Stimulated activated CD4-positive, alpha-beta T cell treated with anti-CD3 and anti-CD28 coated beads, Interleukin-1b, Interleukin-23, amount 100 ng/mL, for 48 hours (primary cell): ENCODE data around the gene MAEL.

Experiments
- DNase-seq: peaks from one replicate; pipeline ENCODE4 v3.0.0-alpha.2; 2020

Gene MAEL

DNA sequence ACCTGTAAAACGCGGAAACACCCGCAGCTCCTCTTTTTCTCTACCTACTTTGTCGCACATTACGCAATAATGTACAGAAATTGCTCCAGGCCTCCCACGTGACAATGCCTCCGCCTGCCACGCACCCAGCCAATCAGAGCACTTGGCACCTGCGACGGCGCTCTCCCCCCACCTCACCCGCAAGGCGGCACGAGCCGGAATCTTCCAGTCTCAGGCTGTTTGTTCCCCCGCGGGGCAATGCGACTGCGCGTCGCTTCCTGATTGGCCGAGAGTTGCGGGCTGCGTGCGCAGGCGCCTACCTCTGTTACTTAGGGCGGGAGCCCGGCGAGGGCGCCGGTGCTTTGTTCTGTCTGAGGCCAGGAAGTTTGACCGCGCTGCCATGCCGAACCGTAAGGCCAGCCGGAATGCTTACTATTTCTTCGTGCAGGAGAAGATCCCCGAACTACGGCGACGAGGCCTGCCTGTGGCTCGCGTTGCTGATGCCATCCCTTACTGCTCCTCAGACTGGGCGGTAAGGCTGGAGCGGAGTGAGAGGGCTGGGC, at the start of gene MAEL:
Gene MAEL, plus strand, starts transcription at position 307 of the 542 bp plus-strand sequence. Its CDS starts 73 bp downstream, at position 380.
- no peak for DNase-seq

DNA sequence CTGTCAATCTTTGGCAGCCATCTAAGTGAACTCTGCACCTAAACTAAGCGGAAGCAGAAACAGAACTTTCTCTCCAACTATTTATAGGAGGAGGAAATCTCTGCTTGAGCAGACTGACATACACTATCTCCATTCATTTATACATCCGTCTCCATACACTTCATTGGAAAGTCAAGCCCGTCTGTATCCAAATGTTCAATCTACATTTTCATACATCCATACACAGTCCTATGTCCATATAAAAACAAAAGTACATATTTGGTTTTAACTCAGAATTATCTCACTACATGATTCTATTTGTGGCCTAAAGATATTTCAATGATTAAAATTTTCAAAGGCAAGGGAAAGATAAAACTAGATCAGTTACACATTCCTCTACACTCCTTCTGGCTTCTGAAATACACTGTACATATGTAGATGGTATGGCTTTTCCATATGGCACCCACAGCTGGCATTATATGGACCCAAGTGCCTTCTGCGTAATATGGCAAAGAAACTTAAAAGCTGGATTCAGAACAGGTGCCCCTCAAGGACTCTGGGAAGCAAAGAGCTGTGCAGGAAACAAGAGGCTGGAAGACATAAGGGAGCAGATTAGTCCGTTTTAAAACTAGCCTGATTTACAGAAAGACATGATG, 49.2 kb upstream of the MAEL start:
- no peak for DNase-seq

DNA sequence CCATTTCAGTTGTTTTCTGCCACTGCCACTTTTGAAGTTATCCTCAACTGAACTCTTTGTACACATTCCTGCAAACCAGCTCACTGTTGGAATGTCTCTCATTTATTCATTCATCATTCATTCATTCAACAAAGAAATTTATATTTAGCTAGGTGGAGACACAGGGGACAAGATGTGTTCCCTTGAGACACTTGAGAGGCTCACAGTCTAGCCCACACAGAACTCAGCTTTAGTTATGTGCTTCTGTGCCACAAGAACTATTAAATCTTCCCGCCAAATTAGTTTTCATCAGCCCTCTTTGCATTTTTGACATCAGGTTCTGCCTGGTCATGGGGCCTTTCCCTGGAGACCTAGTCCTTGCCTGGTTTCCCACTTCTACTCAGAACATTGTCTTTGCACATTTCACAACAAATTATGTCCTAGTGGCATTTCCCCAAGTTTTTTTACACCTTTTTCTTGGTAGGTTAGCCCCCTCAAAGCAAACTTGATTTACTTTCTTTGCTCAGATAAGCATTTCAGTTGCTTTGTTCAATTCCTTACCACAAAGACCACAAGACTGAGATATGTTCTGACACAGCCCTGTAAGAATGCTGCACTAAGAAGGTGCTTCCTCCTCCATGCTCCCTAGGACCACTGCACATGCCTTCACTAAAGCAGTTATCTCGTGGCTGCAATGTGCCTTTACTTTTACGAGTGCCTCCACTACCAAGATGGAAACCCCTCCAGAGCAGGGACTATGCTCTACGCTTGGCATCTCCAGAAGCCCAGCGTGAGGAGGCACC, 44.7 kb upstream of the MAEL start:
- DNase-seq = no peak

DNA sequence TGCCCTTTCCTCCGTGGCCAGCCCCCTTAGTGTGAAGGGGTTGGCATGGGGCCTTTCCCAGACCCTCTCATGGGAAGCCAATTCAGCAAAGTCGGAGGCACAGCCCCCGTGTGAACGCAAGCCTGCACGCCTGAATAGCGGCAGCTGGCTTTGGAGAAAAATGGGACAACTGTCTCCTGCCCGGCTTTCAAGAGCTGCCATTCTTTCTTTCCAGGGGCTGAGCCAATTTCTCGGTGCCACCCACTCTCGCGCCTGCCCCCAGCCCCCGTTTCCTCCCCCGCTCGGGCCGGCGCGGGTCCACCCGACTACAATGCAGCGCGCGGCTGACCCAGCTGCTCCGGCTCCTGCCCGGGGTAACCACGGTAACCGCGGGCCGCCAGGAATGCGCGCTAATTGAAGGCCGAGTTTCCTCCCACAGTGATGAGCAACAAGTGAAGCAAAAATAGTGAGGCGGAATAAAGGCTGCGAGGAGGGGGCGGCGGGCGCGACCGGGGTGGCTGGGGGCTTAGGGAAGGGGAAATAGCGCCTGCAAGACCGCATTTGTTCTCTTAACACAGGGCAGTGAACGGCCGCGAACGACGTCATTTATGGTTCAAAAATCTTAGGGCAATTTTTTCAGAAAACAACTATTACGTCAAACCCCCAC, 41.6 kb upstream of the MAEL start:
- DNase-seq = no peak

DNA sequence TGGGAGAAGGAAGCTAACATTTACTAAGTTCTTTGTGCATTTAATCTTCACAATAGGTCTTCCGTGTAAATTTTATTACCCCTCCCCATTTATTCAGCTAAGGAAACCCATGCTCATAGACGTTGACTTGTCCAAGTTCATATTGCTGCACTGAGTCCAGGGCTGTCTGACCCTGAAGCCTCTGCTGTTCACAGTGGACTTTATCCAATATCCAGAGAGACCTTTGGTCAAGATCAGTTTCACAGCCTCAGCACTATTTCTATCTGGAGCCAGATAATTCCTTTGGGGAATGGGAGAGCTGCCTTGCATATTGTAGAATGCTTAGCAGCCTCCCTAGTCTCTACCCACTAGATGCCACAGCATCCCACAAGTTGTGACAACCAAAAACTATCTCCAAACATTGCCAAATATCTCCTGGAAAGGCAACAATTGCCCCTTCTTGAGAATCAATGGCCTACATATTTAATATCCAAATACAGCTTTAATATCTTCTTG, 40.2 kb upstream of the MAEL start:
- no peak for DNase-seq

DNA sequence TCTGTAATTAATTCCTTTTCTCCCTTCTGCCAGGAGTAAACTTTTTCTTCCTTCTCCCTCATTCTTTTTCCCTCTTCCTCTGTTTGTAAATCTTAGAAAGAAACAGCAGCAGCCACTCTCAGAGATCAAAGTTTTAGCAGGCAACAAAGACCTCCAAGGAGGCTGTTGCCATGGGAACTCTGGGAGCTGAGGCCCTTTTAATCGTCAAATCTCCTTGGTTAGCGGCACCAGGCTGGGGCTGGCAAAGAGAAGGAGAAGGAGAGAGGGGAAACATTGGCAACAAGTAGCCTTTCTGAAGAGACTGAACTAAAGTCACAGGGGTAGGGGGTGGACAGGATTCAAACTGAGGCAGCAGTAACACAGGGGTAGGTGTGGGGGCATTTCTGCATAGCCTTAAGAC, 38.9 kb upstream of the MAEL start:
- no peak for DNase-seq

- DNase-seq = no peak
Observed at GRCh38 chr1:166951050-166951449, 38.0 kb upstream of the MAEL start.

- no peak for DNase-seq
Observed at GRCh38 chr1:166952002-166952746, 36.9 kb upstream of the MAEL start.

DNA sequence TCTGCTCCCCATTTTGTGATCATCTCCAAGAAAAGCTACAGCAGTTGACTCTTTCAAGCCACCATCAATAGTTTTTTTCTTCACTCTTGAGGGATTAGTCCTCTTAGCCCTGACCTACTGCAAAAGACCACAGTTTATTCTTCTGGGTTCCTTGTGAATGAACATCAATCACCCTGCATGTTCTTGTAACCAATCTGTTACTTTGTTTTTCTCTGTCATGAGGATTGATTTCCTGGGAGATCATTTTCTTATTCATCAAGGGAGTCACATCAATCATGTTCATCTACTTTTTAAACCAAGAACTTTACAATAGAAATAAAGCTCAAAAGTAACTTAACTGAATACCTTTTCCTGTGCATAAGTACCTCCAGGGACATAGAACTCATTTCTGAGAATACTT, 35.6 kb upstream of the MAEL start:
- no peak for DNase-seq

- DNase-seq = no peak
Observed at GRCh38 chr1:166956057-166956850, 32.8 kb upstream of the MAEL start.

DNA sequence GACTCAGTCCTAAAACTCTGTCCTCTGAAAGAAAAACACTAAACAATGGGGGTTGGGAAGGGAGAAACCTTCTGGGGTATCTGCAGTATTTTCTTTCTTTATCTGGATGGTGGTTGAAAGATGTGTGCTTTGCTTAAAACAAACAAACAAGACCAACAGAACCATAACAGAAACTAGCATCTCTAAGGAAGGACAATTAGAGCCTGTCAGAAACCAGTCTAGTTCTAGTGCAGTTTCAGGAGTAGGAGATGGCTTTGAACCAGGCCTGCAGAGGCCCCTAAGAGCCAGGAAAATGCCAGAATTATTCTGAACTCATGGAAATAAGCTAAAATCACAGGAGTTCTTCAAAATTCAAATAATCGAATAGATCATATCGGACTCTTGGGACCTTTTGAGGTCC, 32.2 kb upstream of the MAEL start:
- no peak for DNase-seq

DNA sequence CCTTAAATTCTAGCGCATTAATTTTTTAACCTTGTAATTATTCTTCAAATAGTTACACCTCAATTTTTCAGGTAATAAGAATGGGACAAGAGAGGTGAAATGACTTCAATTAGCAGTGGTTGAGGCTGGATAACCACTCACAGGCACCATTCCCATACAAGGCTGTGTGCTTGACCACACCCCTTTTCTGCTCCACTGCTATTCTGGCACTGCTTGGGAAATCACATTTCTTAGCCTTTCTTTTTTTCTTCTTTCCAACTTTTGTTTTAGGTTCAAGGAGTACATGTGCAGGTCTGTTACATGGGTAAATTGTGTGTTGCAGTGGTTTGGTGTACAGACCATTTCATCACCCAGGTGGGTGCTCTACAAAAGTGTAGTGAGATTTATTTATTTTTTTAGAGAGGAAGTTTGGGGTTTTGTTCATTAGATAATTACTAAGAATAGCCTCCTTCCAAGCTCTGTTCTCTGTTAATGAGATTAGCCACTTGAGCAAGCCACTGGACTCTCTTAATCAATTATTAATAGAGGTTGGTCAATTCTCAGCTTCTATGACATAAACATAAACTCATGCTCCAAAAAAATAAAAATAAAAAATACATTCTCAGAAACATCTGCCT, 28.1 kb upstream of the MAEL start:
- no peak for DNase-seq

GRCh38 chr1:166969074-166969677, 19.9 kb upstream of the MAEL start:
- no peak for DNase-seq

- DNase-seq = peak; percentile 25
Observed at GRCh38 chr1:166971252-166971651, 17.8 kb upstream of the MAEL start.

DNA sequence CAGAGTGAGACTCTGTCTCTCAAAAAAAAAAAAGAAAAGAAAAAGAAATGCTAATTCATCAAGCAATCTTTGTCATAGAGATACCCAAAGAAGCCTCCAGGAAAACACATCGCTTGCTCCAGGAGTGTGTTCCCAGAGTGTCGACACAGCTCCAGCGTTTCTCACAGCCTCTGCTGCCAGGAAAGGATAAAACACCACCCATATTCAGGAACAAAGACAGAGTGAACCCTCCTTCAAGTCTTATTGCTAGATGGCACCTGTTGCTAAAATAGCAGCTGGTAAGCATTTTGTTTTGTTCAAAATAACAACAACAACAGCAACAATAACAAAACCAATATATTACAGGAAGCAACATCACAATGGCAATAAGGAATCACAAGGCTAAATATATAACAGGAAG, 16.9 kb upstream of the MAEL start:
- no peak for DNase-seq

DNA sequence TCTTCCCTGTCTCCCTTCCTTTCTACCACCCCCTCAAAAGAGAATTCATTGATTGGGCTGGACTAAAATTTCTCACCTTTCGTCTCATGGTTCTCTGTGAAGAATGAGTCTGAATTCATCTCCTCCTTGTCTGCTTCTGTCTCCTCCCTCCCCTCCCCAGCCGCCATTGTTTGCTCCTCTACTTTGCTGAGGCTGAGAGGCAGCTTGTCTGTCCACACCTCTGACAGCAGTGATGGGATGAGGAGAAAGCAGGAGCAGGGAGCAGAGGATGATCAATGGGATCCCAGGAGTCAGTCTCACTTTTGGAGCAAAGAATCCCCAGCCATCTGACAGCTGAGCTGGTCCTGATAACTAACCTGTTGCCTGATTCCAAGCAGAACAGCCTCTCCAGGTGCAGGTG, 16.3 kb upstream of the MAEL start:
- DNase-seq = no peak

GRCh38 chr1:166974647-166975345, 14.3 kb upstream of the MAEL start:
- peak; percentile 45 for DNase-seq

GRCh38 chr1:166975361-166976129, 13.5 kb upstream of the MAEL start, which contains the start of gene ILDR2:
Gene ILDR2 (minus strand): TSS chr1:166975540. CDS start chr1:166975268, 272 bp downstream.
- peak; percentile 75 for DNase-seq

- no peak for DNase-seq
Observed at GRCh38 chr1:166977951-166978350, 11.1 kb upstream of the MAEL start.

- DNase-seq = no peak
Observed at GRCh38 chr1:166978821-166979220, 10.3 kb upstream of the MAEL start.
